Choroid plexus epithelial cell (primary cell): ENCODE results near the gene SET.
A peak's percentile ranks its signal among the peaks of the same experiment; 100 is the strongest.

ENCODE experiments used
- DNase-seq: peaks from one replicate; pipeline ENCODE4 v3.0.0-alpha.2; 2010; ENCODE audit warnings: low read depth
- H3K4me3 ChIP-seq: 2 replicates; pipeline ENCODE4 v1.5.1; 2011; ENCODE audit warnings: low read depth, mild to moderate bottlenecking, control low read depth, low read length, moderate library complexity
- CTCF ChIP-seq: conservative IDR thresholded peaks from 2 replicates; pipeline ENCODE4 v1.5.1; 2011; ENCODE audit warnings: low read depth, mild to moderate bottlenecking, control low read depth, inconsistent platforms, low read length, moderate library complexity

SET gene

DNA sequence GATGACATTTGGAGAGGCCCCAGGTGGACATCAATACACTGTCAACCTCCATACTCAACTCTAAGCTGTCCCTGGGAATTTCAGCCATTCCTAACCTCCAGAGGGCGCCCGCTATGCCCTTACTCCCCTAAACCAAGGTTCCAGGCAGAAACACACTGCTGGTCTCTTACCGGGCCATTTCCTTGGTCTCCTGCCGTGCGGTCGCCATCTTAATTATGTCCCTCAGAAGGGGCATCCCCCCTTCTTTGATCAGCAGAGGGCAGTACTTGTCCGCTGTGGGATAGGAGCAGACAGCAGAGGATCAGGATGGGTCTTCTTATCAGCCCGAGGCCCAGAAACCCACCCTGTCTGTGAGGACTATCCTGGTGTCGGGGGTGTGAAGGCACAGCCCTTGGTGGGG lies 44.2 kb downstream of the SET start:
- peak; percentile 80 for TF ChIP-seq CTCF
- DNase-seq, result peak; percentile 90
- peak overlapping the region; percentile 34 for H3K4me3 ChIP-seq

GRCh38 chr9:128735373-128735772 lies 46.4 kb downstream of the SET start:
- DNase-seq, result no peak
- no peak for TF ChIP-seq CTCF
- H3K4me3 ChIP-seq, result no peak overlapping the region

DNA sequence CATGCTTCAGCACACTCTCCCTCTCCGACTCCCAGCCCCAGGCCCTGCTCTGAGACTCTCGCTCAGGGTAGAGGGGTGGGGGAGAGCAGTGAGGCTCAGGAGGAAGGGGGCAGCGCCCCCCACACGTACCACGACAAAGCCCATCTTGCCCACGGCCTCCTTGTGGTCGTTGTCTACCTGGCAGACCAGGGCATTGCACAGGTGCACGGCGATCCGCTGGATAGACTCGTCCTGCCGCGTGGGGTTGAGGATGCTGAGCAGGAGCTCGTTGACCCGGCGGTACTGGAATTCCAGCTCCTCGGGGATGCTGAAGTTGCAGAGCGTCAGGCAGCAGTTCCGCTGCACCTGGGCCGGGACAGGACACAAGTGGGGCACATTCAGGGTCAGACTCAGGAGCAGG lies 53.4 kb downstream of the SET start:
- TF ChIP-seq CTCF, result no peak
- no peak overlapping the region for H3K4me3 ChIP-seq
- DNase-seq, result no peak

DNA sequence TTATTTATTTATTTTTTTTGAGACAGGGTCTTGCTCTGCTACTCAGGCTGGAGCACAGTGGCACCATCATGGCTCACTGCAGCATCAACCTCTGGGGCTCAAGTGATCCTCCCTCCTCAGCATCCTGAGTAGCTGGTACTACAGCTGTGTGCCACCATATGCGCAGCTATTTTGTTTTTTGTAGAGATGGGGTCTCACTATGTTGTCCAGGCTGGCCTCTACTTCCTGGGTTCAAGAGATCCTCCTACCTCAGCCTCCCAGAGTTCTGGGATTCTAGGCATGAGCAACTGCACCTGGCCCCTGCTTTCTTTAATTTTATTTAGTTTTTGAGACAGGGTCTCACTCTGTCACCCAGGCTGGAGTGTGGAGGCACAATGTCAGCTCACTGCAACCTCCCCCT lies 54.4 kb downstream of the SET start:
- no peak overlapping the region for H3K4me3 ChIP-seq
- DNase-seq, result no peak
- TF ChIP-seq CTCF, result no peak
